ENCODE results near the gene FHDC1. TPM values are rescaled to one million over a fixed set of nuclear protein-coding genes. Genes with fewer than 3 reads are reported as not detected.
A peak's percentile ranks its signal among the peaks of the same experiment; 100 is the strongest.

Gene FHDC1
- total RNA-seq, 4 donors from 2014 or later, result 4.5 to 12.8 (median 8.5) TPM

GRCh38 chr4:152951348-152951747 is 15.2 kb downstream of the FHDC1 start:
- no peak for TF ChIP-seq CTCF (IDR thresholded peaks at IDR 0.05)
- TF ChIP-seq POLR2A (IDR thresholded peaks at IDR 0.05), result no peak
- 74 to 75% methylated on average over 3 of the region's 3 CpGs for WGBS, 2 donors
- peaks cover 0 to 39% (median 0%) of the 10 kb centered on the region in 3 donors for H3K36me3 ChIP-seq
- H3K4me1 ChIP-seq, result peaks cover 0 to 3% (median 0%) of the 10 kb centered on the region in 3 donors
- no peak overlapping the region for H3K4me3 ChIP-seq
- intact Hi-C loops (cut with DNase I), result no loop called here
- no peak overlapping the region for H3K27ac ChIP-seq
- no peaks in the 10 kb centered on the region for H3K27me3 ChIP-seq
- DNase-seq, result no peak
- H3K9me3 ChIP-seq, result no peaks in the 10 kb centered on the region

- H3K36me3 ChIP-seq, result peaks cover 0 to 39% (median 0%) of the 10 kb centered on the region in 3 donors
- H3K9me3 ChIP-seq, result no peaks in the 10 kb centered on the region
- peaks cover 0 to 25% (median 3%) of the 10 kb centered on the region in 3 donors for H3K4me1 ChIP-seq
- H3K27ac ChIP-seq, result no peak overlapping the region
- WGBS, 2 donors, result 79 to 88% methylated on average over 3 of the region's 3 CpGs
- TF ChIP-seq POLR2A (IDR thresholded peaks at IDR 0.05) (no peak), CTCF (IDR thresholded peaks at IDR 0.05) (no peak)
- DNase-seq, result no peak
- no peak overlapping the region for H3K4me3 ChIP-seq
- H3K27me3 ChIP-seq, result no peaks in the 10 kb centered on the region
- intact Hi-C loops (cut with DNase I), result no loop called here
Measured at GRCh38 chr4:152953514-152953913, 17.4 kb downstream of the FHDC1 start.

- no peaks in the 10 kb centered on the region for H3K27me3 ChIP-seq
- 88 to 90% methylated on average over 1 of the region's 1 CpG for WGBS, 2 donors
- H3K9me3 ChIP-seq, result no peaks in the 10 kb centered on the region
- H3K4me1 ChIP-seq, result peaks cover 0 to 26% (median 3%) of the 10 kb centered on the region in 3 donors
- no peak for DNase-seq
- H3K4me3 ChIP-seq, result no peak overlapping the region
- TF ChIP-seq POLR2A (IDR thresholded peaks at IDR 0.05), result no peak
- no peak for TF ChIP-seq CTCF (IDR thresholded peaks at IDR 0.05)
- intact Hi-C loops (cut with DNase I), result no loop called here
- no peak overlapping the region for H3K27ac ChIP-seq
- peaks cover 0 to 31% (median 0%) of the 10 kb centered on the region in 3 donors for H3K36me3 ChIP-seq
Measured at GRCh38 chr4:152954741-152955140, 18.6 kb downstream of the FHDC1 start.

GRCh38 chr4:152956147-152956546 is 20.0 kb downstream of the FHDC1 start:
- Histone ChIP-seq H3K27me3 (peaks cover 0 to 2% (median 0%) of the 10 kb centered on the region in 4 donors), H3K4me3 (no peak overlapping the region), H3K36me3 (peaks cover 0 to 31% (median 0%) of the 10 kb centered on the region in 3 donors), H3K27ac (peak overlapping the region in 2 of 4 donors; percentile 56 to 66), H3K4me1 (peaks cover 0 to 30% (median 6%) of the 10 kb centered on the region in 3 donors), H3K9me3 (no peaks in the 10 kb centered on the region)
- WGBS, 2 donors, result 55% methylated on average over 2 of the region's 2 CpGs
- intact Hi-C loops (cut with DNase I), result no loop called here
- no peak for TF ChIP-seq CTCF (IDR thresholded peaks at IDR 0.05)
- no peak for TF ChIP-seq POLR2A (IDR thresholded peaks at IDR 0.05)
- no peak for DNase-seq

GRCh38 chr4:152956650-152957436 is 20.7 kb downstream of the FHDC1 start:
- no peak for DNase-seq
- H3K36me3 ChIP-seq, result peaks cover 0 to 34% (median 0%) of the 10 kb centered on the region in 3 donors
- H3K27me3 ChIP-seq, result peaks cover 0 to 2% (median 0%) of the 10 kb centered on the region in 4 donors
- H3K27ac ChIP-seq, result peak overlapping the region in 2 of 4 donors; percentile 56 to 66
- intact Hi-C loops (cut with DNase I), result no loop called here
- no peaks in the 10 kb centered on the region for H3K9me3 ChIP-seq
- 60 to 77% methylated on average over 5 of the region's 12 CpGs for WGBS, 2 donors
- H3K4me1 ChIP-seq, result peaks cover 0 to 36% (median 7%) of the 10 kb centered on the region in 3 donors
- H3K4me3 ChIP-seq, result no peak overlapping the region
- TF ChIP-seq CTCF (IDR thresholded peaks at IDR 0.05) (no peak), POLR2A (IDR thresholded peaks at IDR 0.05) (no peak)

All from esophagus squamous epithelium (tissue), 5 donors.